Effector CD4-positive, alpha-beta T cell (primary cell): ENCODE measurements around the gene LVRN.
A peak's percentile ranks its signal among the peaks of the same experiment; 100 is the strongest.

Source experiments
- DNase-seq: peaks from one replicate; pipeline ENCODE4 v3.0.0-alpha.2; 2020

Gene LVRN

GRCh38 chr5:116032991-116033390, 70.7 kb downstream of the LVRN start:
- DNase-seq, result no peak

GRCh38 chr5:116035123-116035522, 72.8 kb downstream of the LVRN start:
- DNase-seq, result no peak

GRCh38 chr5:116037236-116037822, 75.1 kb downstream of the LVRN start:
- no peak for DNase-seq

GRCh38 chr5:116038817-116039216, 76.5 kb downstream of the LVRN start:
- DNase-seq, result no peak

- no peak for DNase-seq
These were observed 80.1 kb downstream of the LVRN start for GRCh38 chr5:116042375-116042774.

DNA sequence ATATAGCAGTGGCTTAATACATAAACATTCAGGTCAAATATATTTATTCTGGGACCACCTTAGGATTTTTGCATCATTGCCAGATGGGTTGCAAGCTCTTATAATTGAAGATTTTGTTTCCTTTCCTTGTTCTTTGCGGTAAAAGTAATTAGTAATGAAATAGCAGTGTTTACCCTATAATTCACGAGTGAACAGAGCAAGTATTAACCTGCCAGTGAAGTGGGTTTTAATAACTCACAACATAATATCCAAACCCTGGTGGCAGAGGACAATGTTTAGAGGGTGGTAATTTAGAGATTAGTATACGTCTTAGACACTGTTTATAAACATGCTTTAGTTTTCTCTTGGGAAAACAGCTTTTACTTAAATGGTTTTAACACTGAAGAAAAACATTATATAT, 81.8 kb downstream of the LVRN start:
- DNase-seq, result no peak

DNA sequence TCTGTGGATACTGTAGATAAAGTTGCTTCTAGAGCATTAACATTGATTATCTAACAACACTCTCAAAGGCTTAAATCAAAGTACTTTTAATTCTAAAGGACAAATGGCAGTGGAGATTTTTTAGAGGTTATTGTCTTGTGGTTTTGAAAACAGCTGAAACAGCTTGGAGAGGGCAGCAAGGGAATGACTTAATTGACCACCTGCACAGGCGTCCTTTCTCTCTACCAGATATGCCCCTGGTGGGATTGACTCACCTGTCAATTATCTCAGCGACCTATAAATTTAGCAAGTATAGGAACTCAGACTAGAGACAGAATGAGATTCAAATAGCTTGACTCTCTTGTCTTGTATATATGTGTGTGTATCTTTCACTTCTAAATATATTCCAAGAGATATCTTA, 83.5 kb downstream of the LVRN start:
- no peak for DNase-seq

DNA sequence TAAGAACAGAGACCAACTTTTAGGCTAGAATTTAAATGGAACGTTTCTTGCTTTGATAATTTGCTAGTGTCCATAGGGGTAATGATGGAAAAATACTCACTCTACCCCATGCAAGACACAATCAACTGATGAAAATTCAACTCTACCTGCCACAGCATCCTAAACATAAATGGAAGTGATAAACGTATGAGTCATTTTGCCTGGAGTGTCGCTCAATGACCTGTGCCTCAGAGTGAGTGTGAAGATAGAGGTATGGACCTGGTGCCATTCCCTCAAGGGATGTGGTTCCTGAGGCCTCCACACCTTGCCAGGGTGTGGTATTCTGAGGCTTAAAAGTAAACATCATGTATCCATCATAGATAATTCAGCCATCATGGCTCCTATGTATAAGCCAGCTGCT, 84.0 kb downstream of the LVRN start:
- no peak for DNase-seq

- no peak for DNase-seq
These were observed 84.5 kb downstream of the LVRN start for GRCh38 chr5:116046823-116047222.

- no peak for DNase-seq
These were observed 96.2 kb downstream of the LVRN start for GRCh38 chr5:116058346-116058936.

GRCh38 chr5:116062352-116062751, 100.1 kb downstream of the LVRN start:
- DNase-seq, result no peak

DNA sequence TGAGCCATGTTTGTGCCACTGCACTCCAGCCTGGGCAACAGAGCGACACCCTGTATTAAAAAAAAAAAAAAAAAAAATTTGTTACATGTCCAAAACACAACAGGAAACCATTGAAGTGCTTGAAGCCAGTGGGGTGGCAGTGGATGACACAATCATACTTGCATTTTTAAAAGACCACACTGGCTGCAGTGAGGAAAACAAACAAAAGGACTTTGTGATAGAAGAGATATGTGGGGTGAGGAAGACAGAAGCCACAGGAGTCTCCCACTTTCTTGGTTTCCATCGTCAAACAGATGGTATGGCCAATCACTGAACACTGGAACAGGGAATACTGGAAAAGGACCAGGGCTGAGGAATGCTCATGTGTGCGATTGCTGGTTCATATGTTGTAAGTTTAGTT, 101.7 kb downstream of the LVRN start:
- no peak for DNase-seq

DNA sequence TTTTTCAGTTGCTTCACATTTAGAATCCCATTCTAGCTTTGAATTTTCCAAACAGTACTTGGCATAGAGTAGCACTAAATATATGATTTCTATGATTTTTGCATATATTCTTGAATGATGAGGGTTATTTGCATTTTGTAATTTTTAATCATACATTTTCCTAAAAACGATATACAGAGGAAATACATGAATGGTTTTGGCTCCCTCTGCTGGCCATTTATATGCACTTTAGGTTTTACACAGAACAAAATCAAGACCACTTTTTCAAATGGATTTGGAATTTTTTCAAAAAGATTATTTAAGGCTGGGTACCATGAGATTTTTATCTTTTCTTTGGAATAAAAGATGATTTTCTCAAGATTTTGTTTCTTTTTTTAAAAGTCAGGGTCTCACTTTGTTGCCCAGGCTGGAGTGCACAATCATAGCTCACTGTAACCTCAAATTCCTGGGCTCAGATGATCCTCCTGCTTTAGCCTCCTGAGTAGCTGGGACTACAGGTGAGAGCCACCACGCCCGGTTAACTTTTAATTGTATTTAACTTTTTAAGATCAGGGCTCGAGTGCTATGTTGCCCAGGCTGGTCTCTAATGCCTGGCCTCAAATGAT, 105.9 kb downstream of the LVRN start:
- peak; percentile 28 for DNase-seq

GRCh38 chr5:116071211-116071610, 108.9 kb downstream of the LVRN start:
- no peak for DNase-seq

DNA sequence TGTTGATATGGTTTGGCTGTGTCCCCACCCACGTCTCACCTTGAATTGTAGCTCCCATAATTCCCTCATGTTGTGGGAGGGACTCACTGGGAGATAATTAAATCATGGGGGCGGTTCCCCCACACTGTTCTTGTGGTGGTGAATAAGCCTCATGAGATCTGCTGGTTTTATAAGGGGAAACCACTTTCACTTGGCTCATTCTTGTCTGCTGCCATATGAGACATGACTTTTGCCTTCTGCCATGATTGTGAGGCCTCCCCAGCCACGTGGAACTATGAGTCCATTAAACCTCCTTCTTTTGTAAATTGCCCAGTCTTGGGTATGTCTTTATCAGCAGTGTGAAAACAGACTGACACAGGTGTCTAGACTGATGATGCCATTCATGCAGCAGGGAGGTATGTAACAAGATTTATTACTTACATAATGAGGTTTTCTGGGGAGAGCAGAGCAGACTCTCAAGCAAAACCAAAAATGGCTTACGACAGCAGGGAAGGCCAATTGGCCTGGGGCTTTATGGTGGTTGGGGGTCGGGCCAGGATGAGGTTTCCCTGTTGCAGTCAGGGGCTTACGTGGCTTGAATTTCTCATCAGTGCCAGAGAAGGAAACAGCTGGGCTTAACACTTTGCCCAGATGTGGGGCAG, 113.0 kb downstream of the LVRN start:
- no peak for DNase-seq

GRCh38 chr5:116076496-116076895, 114.2 kb downstream of the LVRN start:
- DNase-seq, result no peak
